ENCODE measurements around the gene POC1A. TPM values are rescaled to one million over a fixed set of nuclear protein-coding genes. Genes with fewer than 3 reads are reported as not detected.

Gene POC1A
- total and polyA plus RNA-seq, 9 of the 15 experiments (the other 6 are each of a cell fraction or from before 2014, with no cell fraction given), result 7.2 to 17.5 (median 12.1) TPM

DNA sequence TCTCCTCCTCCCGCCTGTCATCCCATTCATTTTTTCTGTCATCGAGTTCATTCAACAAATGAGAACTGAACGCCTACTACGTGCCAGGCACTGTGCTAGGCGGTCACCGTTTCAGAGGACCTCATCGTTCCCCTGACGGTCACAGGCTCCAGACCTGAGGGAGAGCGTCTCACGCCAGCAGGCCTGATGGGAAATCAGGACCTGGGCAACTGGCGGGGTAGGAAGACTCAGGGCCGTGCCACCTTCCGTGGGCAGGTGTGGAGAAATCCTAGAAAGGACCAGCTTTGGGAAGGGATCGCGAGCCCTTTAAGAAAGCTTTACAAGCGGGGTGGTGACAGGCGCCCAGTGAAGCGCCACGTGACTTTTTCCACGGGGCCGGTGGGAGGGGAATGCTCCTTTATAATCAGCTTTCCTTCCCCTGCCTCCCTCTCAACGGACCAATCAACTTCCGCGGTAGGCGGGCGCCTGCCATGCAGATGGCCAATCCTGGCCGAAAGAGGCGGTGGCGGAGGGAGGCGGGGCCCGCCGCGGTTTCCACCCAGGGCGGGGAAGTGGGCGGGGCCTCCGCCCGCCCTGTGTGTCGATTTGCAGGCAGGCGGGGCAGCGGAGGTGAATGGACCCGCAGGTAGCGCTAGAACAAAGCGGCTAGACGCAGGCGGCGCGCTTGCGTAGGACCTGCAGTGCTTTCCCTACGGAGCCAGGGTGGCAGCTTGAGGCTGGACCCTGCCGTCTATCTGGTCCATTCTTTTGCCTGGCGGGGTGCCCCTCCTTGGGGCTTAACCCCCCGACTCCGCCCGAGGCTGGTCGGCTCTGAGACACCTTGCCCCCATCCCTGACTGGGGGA is 97.0 kb downstream of the POC1A start (continued):
- TF ChIP-seq ELK3 (CRISPR knock-in tag; IDR thresholded peaks at IDR 0.05), result no peak
- TF ChIP-seq RBM14 (IDR thresholded peaks at IDR 0.05; ENCODE audit: borderline replicate concordance, insufficient read depth, low read depth, low read length), result no peak
- no peak for TF ChIP-seq ZBTB7A (IDR thresholded peaks at IDR 0.05; ENCODE audit: borderline replicate concordance, control insufficient read depth, low read depth, low read length)
- TF ChIP-seq, protein P1, sequence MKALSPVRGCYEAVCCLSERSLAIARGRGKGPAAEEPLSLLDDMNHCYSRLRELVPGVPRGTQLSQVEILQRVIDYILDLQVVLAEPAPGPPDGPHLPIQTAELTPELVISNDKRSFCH (CRISPR knock-in tag; IDR thresholded peaks at IDR 0.05), result no peak
- TF ChIP-seq, protein P1 (tag; IDR thresholded peaks at IDR 0.05), result no peak
- no peak for TF ChIP-seq ZNF778 (CRISPR knock-in tag; IDR thresholded peaks at IDR 0.05)
- no peak for TF ChIP-seq HDGF (IDR thresholded peaks at IDR 0.05)
- no peak for TF ChIP-seq ZBTB8A (IDR thresholded peaks at IDR 0.05; ENCODE audit: partially characterized antibody)
- TF ChIP-seq NCOA6 (IDR thresholded peaks at IDR 0.05), result no peak
- TF ChIP-seq, protein P2, sequence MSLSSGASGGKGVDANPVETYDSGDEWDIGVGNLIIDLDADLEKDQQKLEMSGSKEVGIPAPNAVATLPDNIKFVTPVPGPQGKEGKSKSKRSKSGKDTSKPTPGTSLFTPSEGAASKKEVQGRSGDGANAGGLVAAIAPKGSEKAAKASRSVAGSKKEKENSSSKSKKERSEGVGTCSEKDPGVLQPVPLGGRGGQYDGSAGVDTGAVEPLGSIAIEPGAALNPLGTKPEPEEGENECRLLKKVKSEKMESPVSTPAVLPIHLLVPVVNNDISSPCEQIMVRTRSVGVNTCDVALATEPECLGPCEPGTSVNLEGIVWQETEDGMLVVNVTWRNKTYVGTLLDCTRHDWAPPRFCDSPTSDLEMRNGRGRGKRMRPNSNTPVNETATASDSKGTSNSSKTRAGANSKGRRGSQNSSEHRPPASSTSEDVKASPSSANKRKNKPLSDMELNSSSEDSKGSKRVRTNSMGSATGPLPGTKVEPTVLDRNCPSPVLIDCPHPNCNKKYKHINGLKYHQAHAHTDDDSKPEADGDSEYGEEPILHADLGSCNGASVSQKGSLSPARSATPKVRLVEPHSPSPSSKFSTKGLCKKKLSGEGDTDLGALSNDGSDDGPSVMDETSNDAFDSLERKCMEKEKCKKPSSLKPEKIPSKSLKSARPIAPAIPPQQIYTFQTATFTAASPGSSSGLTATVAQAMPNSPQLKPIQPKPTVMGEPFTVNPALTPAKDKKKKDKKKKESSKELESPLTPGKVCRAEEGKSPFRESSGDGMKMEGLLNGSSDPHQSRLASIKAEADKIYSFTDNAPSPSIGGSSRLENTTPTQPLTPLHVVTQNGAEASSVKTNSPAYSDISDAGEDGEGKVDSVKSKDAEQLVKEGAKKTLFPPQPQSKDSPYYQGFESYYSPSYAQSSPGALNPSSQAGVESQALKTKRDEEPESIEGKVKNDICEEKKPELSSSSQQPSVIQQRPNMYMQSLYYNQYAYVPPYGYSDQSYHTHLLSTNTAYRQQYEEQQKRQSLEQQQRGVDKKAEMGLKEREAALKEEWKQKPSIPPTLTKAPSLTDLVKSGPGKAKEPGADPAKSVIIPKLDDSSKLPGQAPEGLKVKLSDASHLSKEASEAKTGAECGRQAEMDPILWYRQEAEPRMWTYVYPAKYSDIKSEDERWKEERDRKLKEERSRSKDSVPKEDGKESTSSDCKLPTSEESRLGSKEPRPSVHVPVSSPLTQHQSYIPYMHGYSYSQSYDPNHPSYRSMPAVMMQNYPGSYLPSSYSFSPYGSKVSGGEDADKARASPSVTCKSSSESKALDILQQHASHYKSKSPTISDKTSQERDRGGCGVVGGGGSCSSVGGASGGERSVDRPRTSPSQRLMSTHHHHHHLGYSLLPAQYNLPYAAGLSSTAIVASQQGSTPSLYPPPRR (CRISPR knock-in tag; IDR thresholded peaks at IDR 0.05; ENCODE audit: borderline replicate concordance), result no peak
- TF ChIP-seq USF1 (CRISPR knock-in tag; IDR thresholded peaks at IDR 0.05), result peak; percentile 96
- no peak for TF ChIP-seq KLF13 (tag; IDR thresholded peaks at IDR 0.05; ENCODE audit: borderline replicate concordance, low read depth)
- no peak for TF ChIP-seq ZNF586 (CRISPR knock-in tag; conservative IDR thresholded peaks at IDR 0.05)
- TF ChIP-seq ZNF395 (CRISPR knock-in tag; IDR thresholded peaks at IDR 0.05), result no peak
- no peak for TF ChIP-seq ZNF197 (CRISPR knock-in tag; IDR thresholded peaks at IDR 0.05; ENCODE audit: low read depth)
- no peak for TF ChIP-seq HLTF (IDR thresholded peaks at IDR 0.05)
- TF ChIP-seq, protein P3, sequence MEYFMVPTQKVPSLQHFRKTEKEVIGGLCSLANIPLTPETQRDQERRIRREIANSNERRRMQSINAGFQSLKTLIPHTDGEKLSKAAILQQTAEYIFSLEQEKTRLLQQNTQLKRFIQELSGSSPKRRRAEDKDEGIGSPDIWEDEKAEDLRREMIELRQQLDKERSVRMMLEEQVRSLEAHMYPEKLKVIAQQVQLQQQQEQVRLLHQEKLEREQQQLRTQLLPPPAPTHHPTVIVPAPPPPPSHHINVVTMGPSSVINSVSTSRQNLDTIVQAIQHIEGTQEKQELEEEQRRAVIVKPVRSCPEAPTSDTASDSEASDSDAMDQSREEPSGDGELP (CRISPR knock-in tag; IDR thresholded peaks at IDR 0.05; ENCODE audit: borderline replicate concordance), result peak; percentile 58; the same call in 1 of the 2 replicates

Data from K562 (cell line).